HG02970 (cell line): ENCODE results near the gene KANK4.

Experiments used
- ATAC-seq: cut with Tn5 transposase; IDR thresholded peaks from one replicate; pipeline ENCODE4 v1.9.1; 2021; ENCODE audit warnings: mild to moderate bottlenecking, moderate library complexity, moderate number of reproducible peaks; ENCODE audit not compliant: unreplicated experiment, low FRiP score

The KANK4 gene

DNA sequence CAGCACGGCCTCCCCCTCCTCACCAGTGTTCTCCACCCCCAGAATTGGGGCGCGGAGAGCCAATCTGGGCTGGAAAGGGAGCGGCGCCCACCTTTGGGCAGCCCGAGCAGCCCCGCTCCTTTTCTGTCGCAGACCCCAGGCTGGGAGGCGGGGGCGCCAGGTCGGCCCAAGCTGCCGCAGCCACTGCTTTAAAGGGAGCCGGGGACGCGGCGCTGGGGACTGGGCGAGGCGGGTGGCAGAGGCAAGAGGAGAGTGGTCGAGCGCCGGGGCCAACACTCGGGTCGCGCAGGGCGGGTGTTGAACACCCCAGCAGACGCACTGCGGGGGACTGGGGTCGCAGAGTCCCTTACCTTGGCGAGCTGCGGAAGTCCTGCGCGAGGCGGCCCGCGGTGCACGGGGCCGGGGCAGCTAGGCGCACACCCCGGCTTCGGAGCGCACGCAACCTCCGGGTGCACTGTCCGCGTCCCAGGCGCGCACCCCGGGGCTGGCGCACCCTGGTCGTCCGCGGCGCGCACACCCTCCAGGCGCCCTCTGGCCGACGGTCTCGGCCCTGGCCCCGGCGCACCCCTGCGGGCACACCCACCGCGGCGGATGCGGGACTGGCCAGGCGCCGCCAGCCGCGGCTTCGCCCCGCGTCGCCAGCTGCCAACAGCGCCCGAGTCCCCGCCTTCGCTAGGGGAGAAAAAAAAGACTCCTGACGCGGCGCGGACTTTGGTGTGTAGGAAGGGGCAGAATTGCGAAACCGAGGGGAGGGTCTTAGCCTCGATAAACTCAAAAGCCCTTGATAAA lies at the start of gene KANK4:
Gene KANK4, minus strand, starts transcription at position 679 of the 789 bp plus-strand sequence. CDS start 37,870 bp downstream, outside the sequence.
- ATAC-seq = no peak

DNA sequence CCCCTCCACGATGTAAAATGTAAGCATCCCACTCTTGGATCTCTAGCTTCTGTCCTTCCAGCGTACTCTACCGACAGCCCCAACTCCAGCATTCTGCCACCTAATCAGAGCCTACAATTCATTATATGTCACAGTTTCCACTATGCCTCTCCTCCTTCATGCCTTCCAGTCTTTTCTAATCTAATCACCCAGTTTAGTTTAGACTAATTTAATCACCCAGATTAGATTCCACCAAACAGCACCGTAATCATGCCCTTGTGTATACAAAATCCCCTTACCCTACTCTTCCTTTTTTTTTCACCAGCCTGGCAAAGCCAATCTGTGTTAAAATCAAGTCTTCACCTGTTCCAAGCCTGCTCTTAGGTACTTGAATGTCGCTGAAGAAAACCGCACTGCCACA lies 49.8 kb upstream of the KANK4 start:
- ATAC-seq = no peak

DNA sequence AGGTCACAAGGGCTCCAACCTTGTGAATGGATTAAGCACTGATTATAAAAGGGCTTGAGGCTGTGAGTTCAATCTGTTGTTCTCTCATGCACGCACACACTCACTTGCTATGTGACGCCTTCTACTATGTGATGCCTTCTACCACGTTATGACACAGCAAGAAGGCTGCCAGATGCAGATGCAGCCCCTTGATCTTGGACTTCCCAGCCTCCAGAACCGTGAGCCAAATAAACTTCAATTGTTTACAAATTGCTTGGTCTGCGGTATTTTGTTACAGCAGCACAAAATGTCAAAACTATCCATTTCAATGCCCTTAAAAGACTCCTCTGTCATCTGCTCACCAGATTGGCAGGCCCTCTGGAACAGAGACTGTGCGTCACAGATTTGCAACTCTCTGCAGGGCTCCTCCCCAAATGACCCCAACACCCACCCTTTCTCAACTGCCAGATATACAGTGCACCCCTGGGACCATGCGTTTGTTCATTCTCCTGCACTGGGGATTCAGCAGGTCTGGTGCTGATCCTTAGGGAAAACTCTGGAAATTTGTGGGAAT lies 47.8 kb upstream of the KANK4 start:
- ATAC-seq = no peak

DNA sequence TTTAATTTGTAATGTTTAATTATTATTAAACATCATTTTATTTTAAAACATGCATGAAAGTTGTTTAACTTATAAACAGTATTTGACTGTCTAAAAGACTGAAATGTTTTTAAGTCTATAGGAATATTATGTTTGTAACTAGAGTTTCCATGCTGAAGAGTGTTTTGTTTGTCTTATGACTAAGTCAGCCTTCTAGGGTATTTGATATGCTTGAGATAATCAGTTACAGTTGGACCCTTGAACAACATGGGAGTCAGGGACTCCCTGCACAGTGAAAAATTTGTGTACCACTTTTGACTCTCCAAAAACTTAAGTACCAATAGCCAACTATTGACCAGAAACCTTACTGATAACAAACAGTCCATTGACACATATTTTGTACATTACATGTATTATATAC lies 45.5 kb upstream of the KANK4 start:
- ATAC-seq = no peak

DNA sequence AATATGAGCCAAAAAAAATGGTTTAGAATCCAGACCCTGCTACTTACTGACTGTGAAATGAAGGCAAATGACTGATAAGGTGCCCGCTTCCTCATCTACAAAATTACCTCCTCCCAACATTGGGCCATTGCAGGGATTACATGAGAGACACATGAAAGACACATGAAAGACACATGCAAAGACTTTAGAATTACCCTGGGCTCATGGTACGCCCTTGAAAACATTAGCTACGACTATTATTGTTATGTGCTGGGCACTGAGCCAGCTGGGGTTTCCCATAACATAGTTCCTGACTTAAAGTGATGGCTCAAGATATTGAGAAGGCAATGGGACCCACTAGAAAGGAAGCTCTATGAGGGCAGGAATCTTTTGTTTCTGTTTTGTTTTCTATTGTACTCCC lies 43.7 kb upstream of the KANK4 start:
- ATAC-seq = no peak

DNA sequence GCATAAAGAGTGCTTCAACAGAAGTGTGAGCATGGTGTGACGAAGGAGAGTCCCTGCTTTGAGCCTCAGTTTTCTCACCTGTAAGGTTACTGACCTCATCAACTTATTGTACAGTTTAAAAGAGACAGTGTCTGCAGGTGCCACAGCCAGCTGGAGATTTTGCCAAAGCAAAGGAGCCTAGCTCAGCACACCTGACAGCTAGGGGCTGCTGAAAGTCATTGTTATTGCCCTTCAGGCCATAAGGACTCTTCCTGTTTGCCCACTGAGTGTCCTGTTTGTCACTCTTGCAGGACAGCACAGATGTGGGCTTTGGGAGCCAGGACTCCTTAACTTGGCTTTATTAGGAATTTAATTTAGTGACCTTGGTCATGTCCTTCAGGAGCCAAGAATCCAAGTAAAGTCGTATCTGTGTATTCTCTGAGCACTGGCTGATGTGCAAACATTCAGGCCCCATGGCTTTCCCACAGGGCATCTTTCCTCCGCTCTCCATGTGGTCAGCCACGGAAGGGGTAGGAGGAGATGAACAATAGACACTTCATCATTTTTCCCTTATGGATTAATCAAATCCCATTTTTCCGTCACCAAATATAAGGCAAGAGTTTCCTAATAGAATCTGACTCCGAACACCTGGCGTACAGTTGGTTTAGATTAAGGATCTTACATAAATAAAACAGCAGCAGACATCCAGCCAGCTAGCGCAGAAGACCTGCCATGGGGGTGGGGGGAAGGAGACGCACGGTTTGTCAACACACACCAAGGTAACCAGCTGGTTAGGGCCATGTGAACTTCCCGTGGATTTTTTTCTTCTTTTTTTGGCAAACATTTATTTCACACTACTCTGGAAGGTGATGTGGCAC lies 43.1 kb upstream of the KANK4 start:
- no peak for ATAC-seq

DNA sequence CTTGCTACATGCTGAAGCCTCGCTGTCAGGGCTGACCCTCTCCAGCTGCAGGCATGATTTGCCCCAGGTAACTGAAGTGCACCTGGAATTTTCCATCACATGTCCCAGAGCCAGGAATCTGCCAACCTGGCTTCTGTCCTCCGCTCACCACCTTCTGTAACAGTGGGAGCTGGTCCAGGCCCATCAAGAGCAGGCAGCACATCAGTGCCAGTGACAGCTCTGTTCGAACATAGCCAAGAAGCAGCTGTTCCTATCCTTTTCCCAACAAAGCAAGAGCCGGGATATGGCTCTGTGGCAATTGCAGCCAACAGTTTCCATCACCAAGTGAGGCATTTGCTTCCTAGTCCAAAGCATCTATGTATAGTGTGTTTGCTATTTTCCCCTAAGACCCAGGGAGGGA lies 42.2 kb upstream of the KANK4 start:
- no peak for ATAC-seq

DNA sequence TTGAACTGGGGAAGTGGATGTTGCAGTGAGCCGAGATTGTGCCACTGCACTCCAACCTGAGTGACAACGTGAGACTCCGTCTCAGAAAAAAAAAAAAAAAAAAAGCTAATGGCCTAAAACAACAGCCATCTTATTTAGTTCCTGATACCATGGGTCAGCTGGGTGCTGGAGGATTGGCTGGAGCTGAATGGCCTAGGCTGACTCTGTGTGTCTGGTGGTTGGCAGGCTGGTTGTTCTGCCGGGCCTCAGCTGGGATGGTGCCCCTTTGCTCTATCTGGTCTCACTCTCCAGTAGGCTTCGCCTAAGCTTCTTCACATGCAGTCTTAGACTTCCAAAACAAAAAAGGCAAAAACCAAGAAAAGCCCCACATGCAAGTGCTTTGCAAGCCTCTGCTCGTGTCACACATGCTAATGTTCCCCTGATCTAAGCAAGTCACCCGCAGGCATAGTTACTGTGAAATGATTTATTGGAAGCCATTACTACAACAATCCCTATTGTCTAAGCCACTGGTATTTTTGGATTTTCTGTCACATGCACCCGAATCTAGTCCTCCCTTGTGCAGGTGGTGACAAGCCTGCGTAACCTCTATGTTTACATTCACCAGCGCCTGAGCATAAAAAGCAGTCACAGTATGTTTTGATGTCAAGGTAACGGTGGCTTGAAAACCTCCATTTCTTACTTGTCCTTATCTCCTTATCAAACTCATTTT lies 39.6 kb upstream of the KANK4 start:
- no peak for ATAC-seq

DNA sequence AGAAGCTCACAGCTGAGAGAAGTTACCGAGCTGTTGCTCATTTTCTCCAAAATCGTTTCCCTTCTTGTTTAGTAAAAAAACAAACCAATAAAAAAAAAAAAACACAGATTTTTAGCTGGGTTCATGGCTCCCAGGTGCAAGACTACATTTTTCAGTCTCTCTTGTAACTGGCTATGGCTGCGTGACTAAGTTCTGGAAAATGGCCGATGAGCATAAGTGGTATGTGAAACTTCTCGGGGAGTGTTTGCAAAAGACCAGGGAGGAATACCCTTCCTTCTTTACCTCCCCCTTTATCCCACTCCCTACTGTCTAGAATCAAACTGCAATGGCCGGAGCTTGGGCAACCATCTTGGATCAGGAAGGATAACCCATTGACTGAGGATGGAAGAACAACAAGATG lies 38.7 kb upstream of the KANK4 start:
- ATAC-seq = no peak

DNA sequence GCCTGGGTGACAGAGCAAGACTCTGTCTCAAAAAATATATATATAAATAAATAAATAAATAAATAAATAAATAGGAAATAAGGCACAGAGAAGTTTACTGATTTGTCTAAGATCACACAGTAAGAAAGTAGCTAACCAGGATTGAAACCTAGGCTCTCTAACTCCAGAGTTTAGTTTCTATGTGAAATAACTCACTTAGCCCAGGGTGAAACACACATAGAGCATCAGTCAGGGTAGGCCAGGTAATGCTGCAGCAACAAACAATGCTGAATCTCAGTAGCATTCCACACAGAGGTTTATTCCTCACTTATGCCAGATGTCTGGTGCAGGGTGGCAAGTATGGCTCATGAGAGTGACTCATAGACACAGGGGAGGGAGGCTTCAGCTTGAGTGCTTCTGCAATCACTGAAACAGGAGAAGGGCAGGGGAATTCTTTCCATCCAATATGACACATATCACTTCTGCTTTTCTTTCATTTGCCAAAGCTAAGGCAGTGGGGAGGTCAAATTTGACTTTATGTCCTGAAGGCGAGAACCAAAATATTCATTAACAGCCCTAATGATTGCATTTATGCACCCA lies 37.1 kb upstream of the KANK4 start:
- no peak for ATAC-seq

DNA sequence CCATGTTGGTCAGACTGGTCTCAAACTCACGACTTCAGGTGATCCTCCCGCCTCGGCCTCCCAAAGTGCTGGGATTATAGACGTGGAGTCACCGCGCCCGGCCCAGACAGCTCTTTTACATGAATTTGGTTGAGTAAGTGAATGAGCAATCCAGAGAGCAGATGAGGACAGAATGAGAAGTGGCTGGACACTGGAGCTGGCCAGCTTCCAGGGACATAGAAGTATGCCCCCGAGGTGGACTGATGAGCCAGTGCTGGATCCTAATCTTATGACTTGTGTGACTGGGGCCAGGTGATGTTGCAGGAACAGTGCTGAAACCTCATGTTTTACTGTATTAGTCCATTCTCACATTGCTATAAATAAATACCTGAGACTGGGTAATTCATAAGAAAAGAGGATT lies 35.9 kb upstream of the KANK4 start:
- ATAC-seq = no peak

DNA sequence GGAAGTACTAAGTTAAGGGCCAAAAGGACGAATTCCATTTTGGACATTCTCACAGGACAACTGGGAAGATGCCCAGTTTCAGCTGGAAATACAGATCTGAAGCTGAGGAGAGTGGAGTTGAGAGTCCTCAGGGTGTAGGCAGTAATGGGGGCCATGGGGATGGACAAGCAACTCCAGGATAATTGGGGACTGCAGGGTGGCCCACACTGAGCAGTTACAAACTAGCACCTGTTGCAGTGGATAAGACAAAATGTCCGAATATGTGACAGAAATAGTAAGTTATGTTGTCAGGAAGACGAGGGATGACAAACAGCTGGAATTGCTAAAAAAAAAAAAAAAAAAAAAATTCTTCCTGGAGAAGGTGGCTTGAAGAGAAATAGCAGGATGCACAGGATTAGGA lies 34.6 kb upstream of the KANK4 start:
- ATAC-seq = no peak

DNA sequence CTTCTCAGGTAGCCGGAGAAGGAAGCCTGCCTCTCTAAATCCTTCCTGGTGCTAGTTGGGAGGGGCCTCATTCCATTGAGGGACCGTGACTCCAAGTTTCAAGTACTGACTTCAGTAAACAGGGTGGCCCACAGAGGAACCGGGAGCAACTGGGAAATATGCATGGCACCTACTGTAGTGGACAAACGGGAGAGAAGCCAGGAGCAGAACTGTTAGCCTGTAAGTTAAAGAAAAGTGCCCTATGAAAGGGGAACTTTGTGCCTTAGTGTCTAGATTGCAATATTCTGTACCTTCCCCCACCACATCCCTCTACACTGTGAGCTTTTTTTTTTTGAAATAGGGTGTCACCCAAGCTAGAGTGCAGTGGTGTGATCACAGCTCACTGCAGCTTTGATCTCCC lies 33.2 kb upstream of the KANK4 start:
- ATAC-seq = no peak

DNA sequence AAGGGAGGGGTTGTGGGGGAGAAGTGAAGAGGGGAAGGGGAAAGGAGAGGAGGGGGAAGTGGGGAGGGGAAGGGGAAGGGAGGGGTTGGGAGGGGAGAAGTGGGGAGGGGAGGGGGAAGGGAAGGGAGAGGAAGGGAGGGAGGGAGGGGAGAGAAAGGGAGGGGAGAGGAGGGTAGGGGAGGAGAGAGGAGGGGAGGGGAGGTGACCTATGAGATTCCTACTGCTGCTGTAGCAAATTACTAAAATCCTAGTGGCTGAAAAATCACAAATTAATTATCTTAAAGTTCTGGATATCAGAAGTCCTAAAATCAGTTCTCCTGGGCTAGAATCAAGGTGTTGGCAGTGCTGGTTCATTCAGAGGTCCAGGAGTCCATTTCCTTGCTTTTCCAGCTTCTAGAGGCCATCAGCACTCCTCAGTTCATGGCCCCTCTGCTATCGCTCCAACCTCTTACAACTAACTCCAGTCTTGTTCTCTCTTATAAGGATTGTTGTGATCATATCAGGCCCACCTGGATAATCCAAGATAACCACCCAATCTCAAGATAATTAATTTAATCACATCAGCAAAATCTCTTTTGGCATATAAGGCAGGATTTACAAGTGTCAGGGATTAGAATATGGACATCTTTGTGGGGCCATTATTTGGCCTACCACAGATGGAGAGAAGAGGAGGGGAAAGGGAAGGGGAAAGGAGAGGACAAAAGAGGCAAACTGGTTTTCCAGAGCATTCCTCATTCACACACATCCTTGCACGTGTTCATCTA lies 30.4 kb upstream of the KANK4 start:
- no peak for ATAC-seq

DNA sequence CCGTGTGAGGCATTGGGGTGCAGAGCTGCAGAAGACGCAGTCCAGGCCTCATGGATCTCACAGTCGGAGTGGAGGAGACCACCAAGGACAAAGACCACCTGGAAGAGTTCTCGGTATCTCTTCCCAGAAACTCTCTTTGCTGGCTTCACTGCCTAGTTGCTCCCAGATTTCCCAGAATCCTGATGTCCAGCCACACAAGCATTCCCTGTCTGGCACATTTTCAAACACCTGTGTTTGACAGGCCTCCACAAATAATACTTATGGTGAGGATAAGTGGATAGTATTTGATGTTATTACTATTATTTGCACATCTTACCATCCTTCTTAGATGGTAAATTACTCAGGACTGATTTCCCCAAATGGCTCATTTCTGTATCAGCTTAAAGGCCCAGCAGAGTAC lies 27.7 kb upstream of the KANK4 start:
- ATAC-seq = no peak

DNA sequence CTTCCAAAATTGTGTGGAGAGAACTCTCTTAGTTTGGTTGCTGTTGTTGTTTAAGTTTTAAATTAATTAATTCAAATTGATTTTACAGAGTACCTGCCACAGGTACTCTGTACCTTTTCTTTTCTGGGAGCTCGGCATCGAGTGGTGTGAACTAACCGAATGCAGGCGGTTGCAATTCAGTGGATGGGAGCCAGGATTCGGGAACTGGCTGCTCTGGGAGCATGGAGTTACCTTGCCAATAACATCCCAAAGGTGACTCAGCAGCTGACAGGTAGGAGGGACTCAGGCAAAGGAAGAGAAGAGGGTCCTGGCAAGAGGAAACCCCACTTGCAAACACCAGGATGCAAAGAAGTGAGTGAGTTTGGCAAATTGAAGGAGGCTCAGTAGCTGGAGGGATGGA lies 24.7 kb upstream of the KANK4 start:
- no peak for ATAC-seq

DNA sequence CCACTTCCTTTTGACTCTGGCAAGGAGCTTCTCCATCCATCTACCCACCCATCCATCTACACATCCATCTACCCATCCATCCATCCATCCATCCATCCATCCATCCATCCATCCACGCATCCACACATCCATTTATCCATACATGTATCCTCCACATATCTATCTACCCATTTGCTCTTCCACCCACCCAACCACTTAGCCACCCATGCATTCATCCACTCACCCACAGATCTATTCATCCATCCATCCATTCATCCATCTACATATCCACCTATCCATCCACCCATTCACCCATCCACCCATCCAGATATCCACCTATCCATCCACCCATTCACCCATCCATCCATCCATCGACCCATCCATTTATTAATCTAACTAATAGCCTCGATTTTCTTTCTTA lies 23.0 kb upstream of the KANK4 start:
- no peak for ATAC-seq

DNA sequence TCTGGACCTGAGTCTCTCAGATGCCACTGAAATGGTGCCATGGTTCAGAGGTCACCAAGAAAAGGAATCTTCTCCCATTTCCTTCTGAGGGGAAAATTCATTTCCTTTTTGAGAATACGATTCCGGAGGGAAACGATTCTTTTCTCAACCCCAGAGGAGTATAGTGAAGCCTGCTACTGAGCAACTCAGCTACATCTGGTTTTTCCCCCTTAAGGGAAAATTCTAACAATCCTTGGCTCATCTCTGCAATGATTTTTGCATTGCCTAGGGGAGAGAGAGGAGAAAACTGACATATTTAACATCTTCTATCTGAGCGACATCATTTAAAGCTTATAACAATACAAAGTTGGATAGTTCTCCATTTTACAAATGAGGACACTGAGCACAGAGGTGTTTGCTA lies 22.4 kb upstream of the KANK4 start:
- no peak for ATAC-seq

DNA sequence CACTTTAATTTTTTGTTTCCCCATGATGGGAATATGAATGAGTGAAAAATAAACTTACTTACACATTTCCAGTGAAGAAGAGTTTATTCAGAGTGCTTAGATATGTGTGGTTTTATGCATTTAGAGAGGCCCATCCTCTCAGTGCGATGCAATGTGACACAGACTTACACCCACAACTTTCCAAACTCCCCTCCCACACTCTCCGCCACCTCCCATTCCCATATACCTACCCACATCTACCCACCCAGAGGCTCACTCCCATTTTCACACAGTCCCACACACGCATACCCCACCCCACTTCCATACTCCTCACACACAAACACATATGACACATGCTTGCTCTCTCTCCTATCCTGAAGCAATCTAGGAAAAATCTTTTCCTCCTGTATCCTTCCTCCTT lies 21.9 kb upstream of the KANK4 start:
- ATAC-seq = no peak
